Measurements from ENCODE around the gene ARL11.

Gene ARL11

GRCh38 chr13:49638744-49639072 lies 10.4 kb downstream of the ARL11 start:
- no peak for DNase-seq (ENCODE audit: extremely low read depth, insufficient read length)
- Histone ChIP-seq H3K4me3 (replicated peaks; ENCODE audit: low read depth, low read length) (no peak overlapping the region), H3K27me3 (replicated peaks; ENCODE audit: control insufficient read depth, insufficient read depth, low read length) (no peaks in the 10 kb centered on the region), H3K36me3 (ENCODE audit: control insufficient read depth, insufficient read depth, low read length) (peaks cover 2% of the 10 kb centered on the region)
- no peak for TF ChIP-seq CTCF (IDR thresholded peaks at IDR 0.05; ENCODE audit: insufficient read depth, low read length, poor library complexity, severe bottlenecking)

GRCh38 chr13:49641801-49642291 lies 13.5 kb downstream of the ARL11 start:
- Histone ChIP-seq H3K36me3 (ENCODE audit: control insufficient read depth, insufficient read depth, low read length) (no peaks in the 10 kb centered on the region; the same call in 1 of the 2 replicates), H3K4me3 (replicated peaks; ENCODE audit: low read depth, low read length) (no peak overlapping the region), H3K27me3 (replicated peaks; ENCODE audit: control insufficient read depth, insufficient read depth, low read length) (no peaks in the 10 kb centered on the region)
- no peak for TF ChIP-seq CTCF (IDR thresholded peaks at IDR 0.05; ENCODE audit: insufficient read depth, low read length, poor library complexity, severe bottlenecking)
- no peak for DNase-seq (ENCODE audit: extremely low read depth, insufficient read length)

GRCh38 chr13:49643035-49643646 lies 14.8 kb downstream of the ARL11 start:
- Histone ChIP-seq H3K36me3 (ENCODE audit: control insufficient read depth, insufficient read depth, low read length) (no peaks in the 10 kb centered on the region; the same call in 1 of the 2 replicates), H3K4me3 (replicated peaks; ENCODE audit: low read depth, low read length) (no peak overlapping the region), H3K27me3 (replicated peaks; ENCODE audit: control insufficient read depth, insufficient read depth, low read length) (no peaks in the 10 kb centered on the region)
- DNase-seq (ENCODE audit: extremely low read depth, insufficient read length), result no peak
- TF ChIP-seq CTCF (IDR thresholded peaks at IDR 0.05; ENCODE audit: insufficient read depth, low read length, poor library complexity, severe bottlenecking), result no peak

GRCh38 chr13:49645451-49645850 lies 17.1 kb downstream of the ARL11 start:
- no peak for DNase-seq (ENCODE audit: extremely low read depth, insufficient read length)
- H3K4me3 ChIP-seq (replicated peaks; ENCODE audit: low read depth, low read length), result no peak overlapping the region
- no peaks in the 10 kb centered on the region for H3K27me3 ChIP-seq (replicated peaks; ENCODE audit: control insufficient read depth, insufficient read depth, low read length)
- no peak for TF ChIP-seq CTCF (IDR thresholded peaks at IDR 0.05; ENCODE audit: insufficient read depth, low read length, poor library complexity, severe bottlenecking)
- H3K36me3 ChIP-seq (ENCODE audit: control insufficient read depth, insufficient read depth, low read length), result no peaks in the 10 kb centered on the region; the same call in 1 of the 2 replicates

- Histone ChIP-seq H3K27me3 (replicated peaks; ENCODE audit: control insufficient read depth, insufficient read depth, low read length) (no peaks in the 10 kb centered on the region), H3K4me3 (replicated peaks; ENCODE audit: low read depth, low read length) (no peak overlapping the region), H3K36me3 (ENCODE audit: control insufficient read depth, insufficient read depth, low read length) (no peaks in the 10 kb centered on the region)
- no peak for DNase-seq (ENCODE audit: extremely low read depth, insufficient read length)
- no peak for TF ChIP-seq CTCF (IDR thresholded peaks at IDR 0.05; ENCODE audit: insufficient read depth, low read length, poor library complexity, severe bottlenecking)
Observed at GRCh38 chr13:49646688-49647087, 18.4 kb downstream of the ARL11 start.
